WERI-Rb-1 (cell line): ENCODE results near the gene MDM4.

Source experiments
- DNase-seq: peaks from one replicate; pipeline ENCODE4 v3.0.0-alpha.2; 2020
- H3K27ac ChIP-seq: fragments of 250-450 bp; sonication (Bioruptor Pico); 2 replicates; pipeline ENCODE4 v1.5.1; 2020; ENCODE audit warnings: mild to moderate bottlenecking, moderate library complexity
- H3K27me3 ChIP-seq: fragments of 250-450 bp; sonication (Bioruptor Pico); 2 replicates; pipeline ENCODE4 v1.5.1; 2021; ENCODE audit warnings: mild to moderate bottlenecking, low read depth, moderate library complexity; ENCODE audit not compliant: insufficient read depth, severe bottlenecking
- H3K36me3 ChIP-seq: fragments of 250-450 bp; sonication (Bioruptor Pico); 2 replicates; pipeline ENCODE4 v1.5.1; 2020; ENCODE audit warnings: mild to moderate bottlenecking, moderate library complexity
- H3K4me3 ChIP-seq: 2 replicates; pipeline ENCODE4 v1.5.1; 2011; ENCODE audit warnings: low read depth, mild to moderate bottlenecking, control low read depth, low read length
- H3K9me3 ChIP-seq: fragments of 250-450 bp; sonication (Bioruptor Pico); 2 replicates; pipeline ENCODE4 v1.5.1; 2021; ENCODE audit warnings: mild to moderate bottlenecking, moderate library complexity; ENCODE audit not compliant: severe bottlenecking
- CTCF ChIP-seq: IDR thresholded peaks from 2 replicates; pipeline ENCODE4 v1.5.1; 2011; ENCODE audit warnings: low read depth, mild to moderate bottlenecking, control low read depth, inconsistent platforms, low read length

The MDM4 gene

GRCh38 chr1:204600203-204600602 is 84.0 kb downstream of the MDM4 start:
- Histone ChIP-seq H3K27ac (no peak overlapping the region; the same call in 1 of the 2 replicates), H3K9me3 (no peaks in the 10 kb centered on the region), H3K27me3 (no peaks in the 10 kb centered on the region), H3K36me3 (no peaks in the 10 kb centered on the region), H3K4me3 (no peak overlapping the region)
- DNase-seq, result no peak
- TF ChIP-seq CTCF, result no peak

- no peaks in the 10 kb centered on the region for H3K27me3 ChIP-seq
- H3K36me3 ChIP-seq, result no peaks in the 10 kb centered on the region
- DNase-seq, result peak; percentile 65
- H3K27ac ChIP-seq, result no peak overlapping the region
- H3K9me3 ChIP-seq, result no peaks in the 10 kb centered on the region
- H3K4me3 ChIP-seq, result no peak overlapping the region
- TF ChIP-seq CTCF, result peak; percentile 81
These were observed 84.8 kb downstream of the MDM4 start for GRCh38 chr1:204600968-204601367.

- no peaks in the 10 kb centered on the region for H3K9me3 ChIP-seq
- H3K27me3 ChIP-seq, result no peaks in the 10 kb centered on the region
- H3K36me3 ChIP-seq, result no peaks in the 10 kb centered on the region
- TF ChIP-seq CTCF, result no peak
- no peak for DNase-seq
- H3K4me3 ChIP-seq, result no peak overlapping the region
- H3K27ac ChIP-seq, result no peak overlapping the region
These were observed 85.9 kb downstream of the MDM4 start for GRCh38 chr1:204602111-204602579.

- H3K27ac ChIP-seq, result no peak overlapping the region
- no peaks in the 10 kb centered on the region for H3K36me3 ChIP-seq
- TF ChIP-seq CTCF, result no peak
- no peaks in the 10 kb centered on the region for H3K9me3 ChIP-seq
- no peak for DNase-seq
- no peak overlapping the region for H3K4me3 ChIP-seq
- no peaks in the 10 kb centered on the region for H3K27me3 ChIP-seq
These were observed 86.8 kb downstream of the MDM4 start for GRCh38 chr1:204602871-204603542.

GRCh38 chr1:204605791-204606190 is 89.6 kb downstream of the MDM4 start:
- Histone ChIP-seq H3K9me3 (no peaks in the 10 kb centered on the region), H3K27ac (no peak overlapping the region), H3K27me3 (no peaks in the 10 kb centered on the region), H3K4me3 (no peak overlapping the region), H3K36me3 (no peaks in the 10 kb centered on the region)
- no peak for TF ChIP-seq CTCF
- no peak for DNase-seq
